ENCODE measurements around the gene C11orf21.

DNA sequence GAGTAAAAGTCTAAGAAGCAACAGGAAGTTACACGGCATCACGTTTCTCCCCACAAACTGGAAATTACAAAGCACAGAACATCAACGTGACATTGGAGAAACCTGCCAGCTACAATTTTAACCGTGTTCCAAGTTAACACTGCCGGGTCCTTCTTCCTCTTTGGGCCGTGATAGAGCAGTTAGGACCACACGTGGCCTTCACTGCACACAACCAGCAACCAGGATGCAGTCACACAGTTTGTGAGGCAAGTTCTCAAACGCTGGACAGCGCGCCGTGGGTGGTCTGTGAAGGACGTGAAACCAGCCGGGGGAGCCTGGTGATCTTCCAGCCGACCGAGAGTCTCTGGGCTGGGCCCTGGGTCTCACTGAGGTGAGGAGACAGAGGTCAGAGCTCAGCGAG lies 14.6 kb downstream of the C11orf21 start:
- no peak for TF ChIP-seq EZH2 (IDR thresholded peaks at IDR 0.05; ENCODE audit: insufficient read depth, poor library complexity, severe bottlenecking)
- no peak for TF ChIP-seq EZH2phosphoT487 (IDR thresholded peaks at IDR 0.05; ENCODE audit: insufficient read depth, low read depth)

All from GM23248 (cell line).